ENCODE data around the gene CAPRIN2.

CAPRIN2 gene

GRCh38 chr12:30783946-30784345, 29.2 kb upstream of the CAPRIN2 start:
- H3K36me3 ChIP-seq (replicated peaks; ENCODE audit: insufficient read depth, low read length) = no peaks in the 10 kb centered on the region
- TF ChIP-seq CTCF (IDR thresholded peaks at IDR 0.05; ENCODE audit: low read length) (no peak), EZH2 (optimal IDR thresholded peaks at IDR 0.05; ENCODE audit: low read depth, low read length) (no peak), EZH2phosphoT487 (IDR thresholded peaks at IDR 0.05; ENCODE audit: low read length) (no peak)
- no peaks in the 10 kb centered on the region for H3K9me2 ChIP-seq (replicated peaks; ENCODE audit: insufficient read depth, low read length)
- H3K27me3 ChIP-seq (replicated peaks; ENCODE audit: insufficient read depth, low read length) = no peaks in the 10 kb centered on the region
- no peak overlapping the region for H3K9ac ChIP-seq (ENCODE audit: low read length)
- no peak overlapping the region for H3K4me2 ChIP-seq (ENCODE audit: low read depth, low read length)
- H3K4me1 ChIP-seq (ENCODE audit: low read length) = no peaks in the 10 kb centered on the region
- H2AFZ ChIP-seq (ENCODE audit: low read length) = no peak overlapping the region
- H3K4me3 ChIP-seq (ENCODE audit: low read length) = no peak overlapping the region
- no peak for DNase-seq
- H3K79me2 ChIP-seq (ENCODE audit: low read length) = no peaks in the 10 kb centered on the region
- no peaks in the 10 kb centered on the region for H3F3A ChIP-seq (ENCODE audit: insufficient read depth, low read length)
- no peaks in the 10 kb centered on the region for H4K20me1 ChIP-seq (ENCODE audit: insufficient read depth, low read length)
- H3K27ac ChIP-seq (ENCODE audit: low read length) = no peak overlapping the region
- H3K9me3 ChIP-seq (replicated peaks; ENCODE audit: insufficient read depth, low read length) = no peaks in the 10 kb centered on the region

- Histone ChIP-seq H3K79me2 (ENCODE audit: low read length) (no peaks in the 10 kb centered on the region), H3K27me3 (replicated peaks; ENCODE audit: insufficient read depth, low read length) (no peaks in the 10 kb centered on the region), H3K36me3 (replicated peaks; ENCODE audit: insufficient read depth, low read length) (no peaks in the 10 kb centered on the region), H3K4me2 (ENCODE audit: low read depth, low read length) (no peak overlapping the region), H4K20me1 (ENCODE audit: insufficient read depth, low read length) (no peaks in the 10 kb centered on the region), H3K4me1 (ENCODE audit: low read length) (no peaks in the 10 kb centered on the region), H3K27ac (ENCODE audit: low read length) (no peak overlapping the region), H3K9ac (ENCODE audit: low read length) (no peak overlapping the region), H3F3A (ENCODE audit: insufficient read depth, low read length) (no peaks in the 10 kb centered on the region), H3K9me3 (replicated peaks; ENCODE audit: insufficient read depth, low read length) (no peaks in the 10 kb centered on the region), H2AFZ (ENCODE audit: low read length) (no peak overlapping the region), H3K9me2 (replicated peaks; ENCODE audit: insufficient read depth, low read length) (no peaks in the 10 kb centered on the region), H3K4me3 (ENCODE audit: low read length) (no peak overlapping the region)
- no peak for DNase-seq
- TF ChIP-seq CTCF (IDR thresholded peaks at IDR 0.05; ENCODE audit: low read length) (no peak), EZH2phosphoT487 (IDR thresholded peaks at IDR 0.05; ENCODE audit: low read length) (no peak), EZH2 (optimal IDR thresholded peaks at IDR 0.05; ENCODE audit: low read depth, low read length) (no peak)
These were observed 27.8 kb upstream of the CAPRIN2 start for GRCh38 chr12:30782316-30783173.

GRCh38 chr12:30779578-30779977, 24.8 kb upstream of the CAPRIN2 start:
- TF ChIP-seq EZH2phosphoT487 (IDR thresholded peaks at IDR 0.05; ENCODE audit: low read length) = no peak
- no peak for TF ChIP-seq EZH2 (optimal IDR thresholded peaks at IDR 0.05; ENCODE audit: low read depth, low read length)
- TF ChIP-seq CTCF (IDR thresholded peaks at IDR 0.05; ENCODE audit: low read length) = no peak
- no peaks in the 10 kb centered on the region for H3K79me2 ChIP-seq (ENCODE audit: low read length)
- DNase-seq = no peak
- no peak overlapping the region for H3K4me3 ChIP-seq (ENCODE audit: low read length)
- H3K9ac ChIP-seq (ENCODE audit: low read length) = no peak overlapping the region
- H2AFZ ChIP-seq (ENCODE audit: low read length) = no peak overlapping the region; the same call in 1 of the 2 replicates
- H3K27ac ChIP-seq (ENCODE audit: low read length) = no peak overlapping the region
- H3K4me1 ChIP-seq (ENCODE audit: low read length) = no peaks in the 10 kb centered on the region
- H3K9me2 ChIP-seq (replicated peaks; ENCODE audit: insufficient read depth, low read length) = no peaks in the 10 kb centered on the region
- no peaks in the 10 kb centered on the region for H3K36me3 ChIP-seq (replicated peaks; ENCODE audit: insufficient read depth, low read length)
- H4K20me1 ChIP-seq (ENCODE audit: insufficient read depth, low read length) = no peaks in the 10 kb centered on the region
- no peaks in the 10 kb centered on the region for H3K27me3 ChIP-seq (replicated peaks; ENCODE audit: insufficient read depth, low read length)
- no peak overlapping the region for H3K4me2 ChIP-seq (ENCODE audit: low read depth, low read length)
- no peaks in the 10 kb centered on the region for H3F3A ChIP-seq (ENCODE audit: insufficient read depth, low read length)
- H3K9me3 ChIP-seq (replicated peaks; ENCODE audit: insufficient read depth, low read length) = no peaks in the 10 kb centered on the region
